GM06990 (cell line): ENCODE results near the gene ASIC1.

Source experiments
- DNase-seq: peaks from one replicate; pipeline ENCODE4 v3.0.0-alpha.2; 2011; ENCODE audit not compliant: insufficient read length; ENCODE audit errors: extremely low read depth
- H3K27me3 ChIP-seq: replicated peaks from 2 replicates; pipeline ENCODE4 v1.6.0; 2011; ENCODE audit warnings: low read length; ENCODE audit not compliant: control insufficient read depth, insufficient read depth
- H3K36me3 ChIP-seq: 2 replicates; pipeline ENCODE4 v1.5.1; 2011; ENCODE audit warnings: low read length; ENCODE audit not compliant: control insufficient read depth, insufficient read depth
- H3K4me3 ChIP-seq: replicated peaks from 2 replicates; pipeline ENCODE4 v1.5.1; 2011; ENCODE audit warnings: low read depth, mild to moderate bottlenecking, control low read depth, low read length
- CTCF ChIP-seq: IDR thresholded peaks from 2 replicates; pipeline ENCODE4 v1.5.1; 2011; ENCODE audit warnings: low read length, control low read depth, mild to moderate bottlenecking, inconsistent platforms; ENCODE audit not compliant: insufficient read depth, poor library complexity, severe bottlenecking

Gene ASIC1

GRCh38 chr12:50043308-50043707, 14.1 kb upstream of the ASIC1 start:
- DNase-seq: no peak
- Histone ChIP-seq H3K4me3 (no peak overlapping the region), H3K27me3 (no peaks in the 10 kb centered on the region), H3K36me3 (no peaks in the 10 kb centered on the region)
- TF ChIP-seq CTCF: no peak

DNA sequence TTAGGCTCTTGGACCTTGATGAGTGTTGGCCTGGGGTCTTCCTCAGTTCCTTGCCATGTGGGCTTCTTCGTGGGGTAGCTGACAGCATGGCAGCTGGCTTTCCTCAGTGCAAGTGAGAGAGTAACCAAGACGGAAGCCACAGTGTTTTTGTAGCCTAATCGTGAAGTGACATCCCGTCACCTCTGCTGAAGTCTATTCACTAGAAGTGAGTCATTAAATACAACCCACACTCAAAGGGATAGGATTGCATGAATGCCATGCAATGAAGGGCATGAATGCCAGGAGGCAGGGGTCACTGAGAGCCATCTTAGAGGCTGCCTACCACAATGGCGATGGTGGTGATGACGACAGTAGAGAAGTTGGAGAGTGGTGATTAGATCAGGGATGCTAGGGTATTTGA, 13.5 kb upstream of the ASIC1 start:
- no peak for DNase-seq
- no peaks in the 10 kb centered on the region for H3K36me3 ChIP-seq
- no peak for TF ChIP-seq CTCF

DNA sequence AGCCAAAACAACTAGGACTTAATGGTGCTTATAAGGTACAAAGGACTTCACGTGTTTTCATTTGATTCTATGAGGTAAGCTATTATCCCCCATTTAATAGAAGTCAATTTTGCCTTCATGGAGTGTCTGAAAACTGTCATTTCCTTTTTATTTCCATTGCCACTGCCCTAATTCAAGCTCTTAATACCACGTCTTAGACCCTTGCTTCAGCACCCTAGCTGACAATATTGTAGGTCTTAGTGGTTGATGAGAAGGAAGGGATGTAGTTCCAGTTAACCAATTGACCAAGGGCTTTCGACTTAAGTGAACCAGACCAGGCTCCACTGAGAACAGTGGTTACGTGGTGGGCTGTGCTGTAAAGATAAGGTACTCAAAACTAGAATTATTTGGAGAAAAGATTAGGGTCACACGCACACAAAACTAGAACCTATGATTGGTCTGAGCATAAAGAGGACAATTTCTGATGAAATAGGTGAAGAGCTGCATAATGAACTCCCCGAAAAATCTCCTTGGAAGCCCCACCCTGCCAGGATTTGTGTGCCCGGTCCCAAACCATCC, 9.6 kb upstream of the ASIC1 start:
- Histone ChIP-seq H3K27me3 (no peaks in the 10 kb centered on the region; the same call in 1 of the 2 replicates), H3K4me3 (no peak overlapping the region), H3K36me3 (no peaks in the 10 kb centered on the region)
- no peak for TF ChIP-seq CTCF
- DNase-seq: no peak

More for the DNA sequence above, 13.5 kb upstream of the ASIC1 start:
- no peaks in the 10 kb centered on the region for H3K27me3 ChIP-seq
- no peak overlapping the region for H3K4me3 ChIP-seq

DNA sequence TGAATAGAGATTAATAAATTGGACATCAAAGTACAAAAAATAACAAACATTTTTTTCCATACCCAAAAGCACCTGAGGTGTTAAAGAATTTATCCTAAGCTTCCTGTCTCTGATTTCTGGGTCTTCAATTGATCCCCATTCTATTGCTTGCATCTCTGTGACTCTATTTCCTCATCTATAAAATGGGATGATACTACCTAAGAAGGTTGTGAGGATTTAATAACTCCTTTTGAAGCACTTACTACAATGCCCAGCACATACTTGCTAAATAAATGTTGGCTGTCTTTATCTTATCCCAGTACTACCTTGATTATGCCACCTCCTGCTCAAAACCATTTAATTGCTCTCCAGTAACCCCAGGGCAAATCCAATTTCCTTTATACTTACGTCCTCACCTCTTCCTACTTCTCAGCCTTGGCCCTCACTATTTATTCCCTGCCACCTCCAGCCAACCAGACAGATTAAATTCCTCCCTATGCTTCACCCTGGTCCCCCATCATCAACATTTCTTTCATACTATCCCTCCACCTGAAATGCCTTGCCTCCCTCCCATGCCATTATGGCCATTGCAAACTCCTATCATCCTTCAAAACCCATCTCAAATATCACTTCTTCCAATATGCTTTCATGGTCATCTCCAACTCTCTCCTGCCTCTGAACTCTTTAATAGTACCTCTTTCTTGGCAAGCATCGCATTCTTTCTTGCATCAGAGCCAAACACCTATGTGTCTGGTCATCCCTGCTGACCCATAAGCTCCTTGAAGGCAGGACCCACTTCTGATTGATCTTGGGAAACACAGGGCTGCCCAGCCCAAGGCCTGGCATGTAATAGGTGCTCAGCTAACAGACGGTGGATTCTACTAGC, 7.9 kb upstream of the ASIC1 start:
- no peak for TF ChIP-seq CTCF
- DNase-seq: no peak
- Histone ChIP-seq H3K27me3 (peaks cover 2% of the 10 kb centered on the region; the same call in 1 of the 2 replicates), H3K36me3 (no peaks in the 10 kb centered on the region), H3K4me3 (no peak overlapping the region)

GRCh38 chr12:50050119-50050385, 7.3 kb upstream of the ASIC1 start:
- Histone ChIP-seq H3K27me3 (peaks cover 2% of the 10 kb centered on the region; the same call in 1 of the 2 replicates), H3K4me3 (no peak overlapping the region), H3K36me3 (no peaks in the 10 kb centered on the region)
- no peak for TF ChIP-seq CTCF
- DNase-seq: no peak
